Measurements from ENCODE around the gene TRIM17. TPM values are rescaled to one million over a fixed set of nuclear protein-coding genes. Genes with fewer than 3 reads are reported as not detected.

Gene TRIM17
- total RNA-seq, 1 experiment from 2014 or later, result 55.5 TPM

DNA sequence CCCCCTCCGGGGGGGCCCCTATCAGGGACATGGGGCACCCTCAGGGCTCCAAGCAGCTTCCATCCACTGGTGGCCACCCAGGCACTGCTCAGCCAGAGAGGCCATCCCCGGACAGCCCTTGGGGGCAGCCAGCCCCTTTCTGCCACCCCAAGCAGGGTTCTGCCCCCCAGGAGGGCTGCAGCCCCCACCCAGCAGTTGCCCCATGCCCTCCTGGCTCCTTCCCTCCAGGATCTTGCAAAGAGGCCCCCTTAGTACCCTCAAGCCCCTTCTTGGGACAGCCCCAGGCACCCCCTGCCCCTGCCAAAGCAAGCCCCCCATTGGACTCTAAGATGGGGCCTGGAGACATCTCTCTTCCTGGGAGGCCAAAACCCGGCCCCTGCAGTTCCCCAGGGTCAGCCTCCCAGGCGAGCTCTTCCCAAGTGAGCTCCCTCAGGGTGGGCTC lies 44.9 kb downstream of the TRIM17 start:
- intact Hi-C loops (cut with micrococcal nuclease; ENCODE audit: unreplicated experiment), result loop anchor here (10.0 kb wide), 1 partner anchor 607 kb away; no protein-coding TSS in a partner anchor
- Histone ChIP-seq H3K27me3 (ENCODE audit: insufficient read depth, low read depth) (no peaks in the 10 kb centered on the region), H3F3A (ENCODE audit: insufficient read depth, low read depth) (peaks cover 11% of the 10 kb centered on the region; the same call in 1 of the 2 replicates), H3K36me3 (ENCODE audit: low read depth) (no peaks in the 10 kb centered on the region), H2AFZ (peak overlapping the region; percentile 73; the same call in 1 of the 2 replicates), H4K20me1 (ENCODE audit: insufficient read depth) (no peaks in the 10 kb centered on the region), H3K4me2 (peak overlapping the region; percentile 78), H3K4me1 (replicated peaks; ENCODE audit: insufficient read depth) (peaks cover 27% of the 10 kb centered on the region), H3K4me3 (peak overlapping the region; percentile 48; the same call in 1 of the 2 replicates), H3K9me2 (ENCODE audit: insufficient read depth) (no peaks in the 10 kb centered on the region), H3K79me2 (ENCODE audit: low read depth) (no peaks in the 10 kb centered on the region), H3K9me3 (ENCODE audit: insufficient read depth, low read depth) (no peaks in the 10 kb centered on the region), H3K27ac (no peak overlapping the region)
- POLR2A ChIA-PET (ENCODE audit: unreplicated experiment), result interaction anchor here (0.6 kb wide), 1 partner anchor 44 kb away, joined by 5 read pairs; no protein-coding TSS in a partner anchor
- no TSS peak for BruUV-seq (replicated peaks)
- no peak for DNase-seq
- TF ChIP-seq CTCF (conservative IDR thresholded peaks at IDR 0.05), result no peak
- no peak for TF ChIP-seq EZH2 (IDR thresholded peaks at IDR 0.05; ENCODE audit: low read depth)
- CTCF ChIA-PET, result no interaction called here

DNA sequence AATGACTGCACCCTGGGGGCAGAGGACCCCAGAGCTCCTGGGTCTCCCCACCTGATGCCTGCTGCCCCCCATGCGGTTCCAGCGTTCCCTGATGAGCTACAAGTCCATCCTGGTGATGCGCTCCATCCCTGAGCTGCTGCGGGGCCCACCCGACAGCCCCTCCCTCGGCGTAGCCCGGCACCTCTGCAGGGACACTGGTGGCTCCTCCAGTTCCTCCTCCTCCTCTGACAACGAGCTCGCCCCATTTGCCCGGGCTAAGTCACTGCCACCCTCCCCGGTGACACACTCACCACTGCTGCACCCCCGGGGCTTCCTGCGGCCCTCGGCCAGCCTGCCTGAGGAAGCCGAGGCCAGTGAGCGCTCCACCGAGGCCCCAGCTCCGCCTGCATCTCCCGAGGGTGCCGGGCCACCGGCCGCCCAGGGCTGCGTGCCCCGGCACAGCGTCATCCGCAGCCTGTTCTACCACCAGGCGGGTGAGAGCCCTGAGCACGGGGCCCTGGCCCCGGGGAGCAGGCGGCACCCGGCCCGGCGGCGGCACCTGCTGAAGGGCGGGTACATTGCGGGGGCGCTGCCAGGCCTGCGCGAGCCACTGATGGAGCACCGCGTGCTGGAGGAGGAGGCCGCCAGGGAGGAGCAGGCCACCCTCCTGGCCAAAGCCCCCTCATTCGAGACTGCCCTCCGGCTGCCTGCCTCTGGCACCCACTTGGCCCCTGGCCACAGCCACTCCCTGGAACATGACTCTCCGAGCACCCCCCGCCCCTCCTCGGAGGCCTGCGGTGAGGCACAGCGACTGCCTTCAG lies 45.5 kb downstream of the TRIM17 start:
- intact Hi-C loops (cut with micrococcal nuclease; ENCODE audit: unreplicated experiment), result loop anchor here (10.0 kb wide), 1 partner anchor 606 kb away; no protein-coding TSS in a partner anchor
- peak overlapping the region; percentile 48; the same call in 1 of the 2 replicates for H3K4me3 ChIP-seq
- peak overlapping the region; percentile 78 for H3K4me2 ChIP-seq
- no peaks in the 10 kb centered on the region for H3K9me3 ChIP-seq (ENCODE audit: insufficient read depth, low read depth)
- no peaks in the 10 kb centered on the region for H3K36me3 ChIP-seq (ENCODE audit: low read depth)
- H3K79me2 ChIP-seq (ENCODE audit: low read depth), result no peaks in the 10 kb centered on the region
- H3F3A ChIP-seq (ENCODE audit: insufficient read depth, low read depth), result peaks cover 11% of the 10 kb centered on the region; the same call in 1 of the 2 replicates
- H3K27ac ChIP-seq, result no peak overlapping the region
- TF ChIP-seq EZH2 (IDR thresholded peaks at IDR 0.05; ENCODE audit: low read depth) (no peak), CTCF (conservative IDR thresholded peaks at IDR 0.05) (no peak)
- peak overlapping the region; percentile 73; the same call in 1 of the 2 replicates for H2AFZ ChIP-seq
- H3K9me2 ChIP-seq (ENCODE audit: insufficient read depth), result no peaks in the 10 kb centered on the region
- ChIA-PET CTCF (no interaction called here), POLR2A (ENCODE audit: unreplicated experiment) (interaction anchor here (0.6 kb wide), 2 partner anchors 43 to 273 kb away, joined by 3 to 5 read pairs; no protein-coding TSS in a partner anchor)
- H3K27me3 ChIP-seq (ENCODE audit: insufficient read depth, low read depth), result no peaks in the 10 kb centered on the region
- no peaks in the 10 kb centered on the region for H4K20me1 ChIP-seq (ENCODE audit: insufficient read depth)
- peaks cover 27% of the 10 kb centered on the region for H3K4me1 ChIP-seq (replicated peaks; ENCODE audit: insufficient read depth)
- DNase-seq, result peak; percentile 63 to 85
- BruUV-seq (replicated peaks), result no TSS peak

- Histone ChIP-seq H3F3A (ENCODE audit: insufficient read depth, low read depth) (peaks cover 11% of the 10 kb centered on the region; the same call in 1 of the 2 replicates), H3K79me2 (ENCODE audit: low read depth) (no peaks in the 10 kb centered on the region), H3K9me3 (ENCODE audit: insufficient read depth, low read depth) (no peaks in the 10 kb centered on the region), H3K9me2 (ENCODE audit: insufficient read depth) (no peaks in the 10 kb centered on the region), H3K4me1 (replicated peaks; ENCODE audit: insufficient read depth) (peaks cover 27% of the 10 kb centered on the region), H2AFZ (no peak overlapping the region), H3K4me3 (peak overlapping the region; percentile 48; the same call in 1 of the 2 replicates), H3K27ac (no peak overlapping the region), H4K20me1 (ENCODE audit: insufficient read depth) (no peaks in the 10 kb centered on the region), H3K36me3 (ENCODE audit: low read depth) (no peaks in the 10 kb centered on the region), H3K4me2 (peak overlapping the region; percentile 78), H3K27me3 (ENCODE audit: insufficient read depth, low read depth) (no peaks in the 10 kb centered on the region)
- POLR2A ChIA-PET (ENCODE audit: unreplicated experiment), result no interaction called here
- BruUV-seq (replicated peaks), result no TSS peak
- CTCF ChIA-PET, result no interaction called here
- intact Hi-C loops (cut with micrococcal nuclease; ENCODE audit: unreplicated experiment), result loop anchor here (10.0 kb wide), 1 partner anchor 606 kb away; no protein-coding TSS in a partner anchor
- DNase-seq, result no peak
- TF ChIP-seq EZH2 (IDR thresholded peaks at IDR 0.05; ENCODE audit: low read depth), result no peak
- TF ChIP-seq CTCF (conservative IDR thresholded peaks at IDR 0.05), result no peak
These were observed 46.2 kb downstream of the TRIM17 start for GRCh38 chr1:228370439-228370940.
